H1 (cell line): ENCODE measurements around the gene MIER1. TPM values are rescaled to one million over a fixed set of nuclear protein-coding genes. Genes with fewer than 3 reads are reported as not detected.

Experiments used
- BRCA1 ChIP-seq: IDR thresholded peaks from 2 replicates; pipeline ENCODE4 v1.6.1; 2012; ENCODE audit warnings: low read depth, low read length, improper control_type of control experiment
- FOSL1 ChIP-seq: IDR thresholded peaks from 2 replicates; pipeline ENCODE4 v1.6.1; 2011; ENCODE audit warnings: mild to moderate bottlenecking, low read depth, low read length, moderate library complexity; ENCODE audit not compliant: insufficient read depth
- JUN ChIP-seq: IDR thresholded peaks from 2 replicates; pipeline ENCODE4 v1.6.1; 2011; ENCODE audit warnings: low read depth, mild to moderate bottlenecking, improper control_type of control experiment, low read length
- JUND ChIP-seq: IDR thresholded peaks from 2 replicates; pipeline ENCODE4 v1.6.1; 2011; ENCODE audit warnings: mild to moderate bottlenecking, improper control_type of control experiment, low read length
- MAFK ChIP-seq: IDR thresholded peaks from 2 replicates; pipeline ENCODE4 v1.6.1; 2012; ENCODE audit warnings: low read depth, mild to moderate bottlenecking, improper control_type of control experiment, low read length
- PHF8 ChIP-seq: fragments of 200-600 bp; sonication (generic); conservative IDR thresholded peaks from 2 replicates; pipeline ENCODE4 v1.7.1; 2012; ENCODE audit warnings: low read depth, mild to moderate bottlenecking, inconsistent platforms, low read length, moderate library complexity
- SP1 ChIP-seq: IDR thresholded peaks from 2 replicates; pipeline ENCODE4 v1.6.1; 2011; ENCODE audit warnings: low read depth, low read length
- polyA plus RNA-seq, 7 experiments: library from polyadenylated mRNA; depleted of rRNA in 3 of 7; stranded (reverse) in 5 of 7; unstranded in 2 of 7; fragments of >200 nt in 5 of 7; fragments of 200-250 nt in 2 of 7; gene quantifications; 1 replicate in 5 of 7; 2 replicates in 1 of 7; 4 replicates in 1 of 7; pipeline versions ENCODE4 v1.2.1 to v1.2.3, GENCODE V29; 2011 to 2013; ENCODE audit warnings: missing spikeins in 2 of 7, mixed read lengths in 2 of 7
- total RNA-seq: library from RNA; stranded (reverse); fragmentation: NEBNext Ultra II Directional; extraction: Animal tissue kit (Norgen Biotek cat#: 25700); gene quantifications from 2 replicates; pipeline ENCODE4 v1.2.1, GENCODE V29; 2021
- TF ChIP-seq, protein P1 (sequence below): fragments of 300-600 bp; sonication (generic); IDR thresholded peaks from 2 replicates; pipeline ENCODE4 v1.7.1; 2012; ENCODE audit warnings: low read length, moderate library complexity, mild to moderate bottlenecking, inconsistent platforms; ENCODE audit not compliant: insufficient replicate concordance
- TF ChIP-seq, protein P2 (sequence below): IDR thresholded peaks from 2 replicates; pipeline ENCODE4 v1.6.1; 2011; ENCODE audit warnings: low read depth, mild to moderate bottlenecking, low read length; ENCODE audit not compliant: insufficient read depth

Gene MIER1
- total and polyA plus RNA-seq, 2 of the 8 experiments (the other 6 are each of a cell fraction or from before 2014, with no cell fraction given) = 5.2 to 33.5 TPM

DNA sequence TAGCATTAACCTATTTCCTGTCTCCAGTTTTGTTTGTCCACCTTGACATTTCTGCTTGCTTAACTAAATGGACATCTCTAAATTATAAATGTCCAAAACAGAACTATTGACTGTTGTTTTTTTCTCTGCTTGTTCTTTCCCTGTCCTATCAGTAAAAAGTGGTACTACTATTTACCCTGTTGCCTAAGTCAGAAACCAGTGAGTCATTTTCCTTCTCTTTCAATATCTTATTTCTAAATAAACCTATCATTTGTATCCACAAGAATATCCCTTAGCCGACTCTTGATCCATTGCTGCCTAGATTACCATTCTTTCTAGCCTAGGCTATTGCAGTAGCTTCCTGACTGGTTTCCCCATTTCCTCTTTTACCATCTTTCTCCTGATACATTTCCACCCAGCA is 22.5 kb downstream of the MIER1 start (continued):
- TF ChIP-seq, protein P1, sequence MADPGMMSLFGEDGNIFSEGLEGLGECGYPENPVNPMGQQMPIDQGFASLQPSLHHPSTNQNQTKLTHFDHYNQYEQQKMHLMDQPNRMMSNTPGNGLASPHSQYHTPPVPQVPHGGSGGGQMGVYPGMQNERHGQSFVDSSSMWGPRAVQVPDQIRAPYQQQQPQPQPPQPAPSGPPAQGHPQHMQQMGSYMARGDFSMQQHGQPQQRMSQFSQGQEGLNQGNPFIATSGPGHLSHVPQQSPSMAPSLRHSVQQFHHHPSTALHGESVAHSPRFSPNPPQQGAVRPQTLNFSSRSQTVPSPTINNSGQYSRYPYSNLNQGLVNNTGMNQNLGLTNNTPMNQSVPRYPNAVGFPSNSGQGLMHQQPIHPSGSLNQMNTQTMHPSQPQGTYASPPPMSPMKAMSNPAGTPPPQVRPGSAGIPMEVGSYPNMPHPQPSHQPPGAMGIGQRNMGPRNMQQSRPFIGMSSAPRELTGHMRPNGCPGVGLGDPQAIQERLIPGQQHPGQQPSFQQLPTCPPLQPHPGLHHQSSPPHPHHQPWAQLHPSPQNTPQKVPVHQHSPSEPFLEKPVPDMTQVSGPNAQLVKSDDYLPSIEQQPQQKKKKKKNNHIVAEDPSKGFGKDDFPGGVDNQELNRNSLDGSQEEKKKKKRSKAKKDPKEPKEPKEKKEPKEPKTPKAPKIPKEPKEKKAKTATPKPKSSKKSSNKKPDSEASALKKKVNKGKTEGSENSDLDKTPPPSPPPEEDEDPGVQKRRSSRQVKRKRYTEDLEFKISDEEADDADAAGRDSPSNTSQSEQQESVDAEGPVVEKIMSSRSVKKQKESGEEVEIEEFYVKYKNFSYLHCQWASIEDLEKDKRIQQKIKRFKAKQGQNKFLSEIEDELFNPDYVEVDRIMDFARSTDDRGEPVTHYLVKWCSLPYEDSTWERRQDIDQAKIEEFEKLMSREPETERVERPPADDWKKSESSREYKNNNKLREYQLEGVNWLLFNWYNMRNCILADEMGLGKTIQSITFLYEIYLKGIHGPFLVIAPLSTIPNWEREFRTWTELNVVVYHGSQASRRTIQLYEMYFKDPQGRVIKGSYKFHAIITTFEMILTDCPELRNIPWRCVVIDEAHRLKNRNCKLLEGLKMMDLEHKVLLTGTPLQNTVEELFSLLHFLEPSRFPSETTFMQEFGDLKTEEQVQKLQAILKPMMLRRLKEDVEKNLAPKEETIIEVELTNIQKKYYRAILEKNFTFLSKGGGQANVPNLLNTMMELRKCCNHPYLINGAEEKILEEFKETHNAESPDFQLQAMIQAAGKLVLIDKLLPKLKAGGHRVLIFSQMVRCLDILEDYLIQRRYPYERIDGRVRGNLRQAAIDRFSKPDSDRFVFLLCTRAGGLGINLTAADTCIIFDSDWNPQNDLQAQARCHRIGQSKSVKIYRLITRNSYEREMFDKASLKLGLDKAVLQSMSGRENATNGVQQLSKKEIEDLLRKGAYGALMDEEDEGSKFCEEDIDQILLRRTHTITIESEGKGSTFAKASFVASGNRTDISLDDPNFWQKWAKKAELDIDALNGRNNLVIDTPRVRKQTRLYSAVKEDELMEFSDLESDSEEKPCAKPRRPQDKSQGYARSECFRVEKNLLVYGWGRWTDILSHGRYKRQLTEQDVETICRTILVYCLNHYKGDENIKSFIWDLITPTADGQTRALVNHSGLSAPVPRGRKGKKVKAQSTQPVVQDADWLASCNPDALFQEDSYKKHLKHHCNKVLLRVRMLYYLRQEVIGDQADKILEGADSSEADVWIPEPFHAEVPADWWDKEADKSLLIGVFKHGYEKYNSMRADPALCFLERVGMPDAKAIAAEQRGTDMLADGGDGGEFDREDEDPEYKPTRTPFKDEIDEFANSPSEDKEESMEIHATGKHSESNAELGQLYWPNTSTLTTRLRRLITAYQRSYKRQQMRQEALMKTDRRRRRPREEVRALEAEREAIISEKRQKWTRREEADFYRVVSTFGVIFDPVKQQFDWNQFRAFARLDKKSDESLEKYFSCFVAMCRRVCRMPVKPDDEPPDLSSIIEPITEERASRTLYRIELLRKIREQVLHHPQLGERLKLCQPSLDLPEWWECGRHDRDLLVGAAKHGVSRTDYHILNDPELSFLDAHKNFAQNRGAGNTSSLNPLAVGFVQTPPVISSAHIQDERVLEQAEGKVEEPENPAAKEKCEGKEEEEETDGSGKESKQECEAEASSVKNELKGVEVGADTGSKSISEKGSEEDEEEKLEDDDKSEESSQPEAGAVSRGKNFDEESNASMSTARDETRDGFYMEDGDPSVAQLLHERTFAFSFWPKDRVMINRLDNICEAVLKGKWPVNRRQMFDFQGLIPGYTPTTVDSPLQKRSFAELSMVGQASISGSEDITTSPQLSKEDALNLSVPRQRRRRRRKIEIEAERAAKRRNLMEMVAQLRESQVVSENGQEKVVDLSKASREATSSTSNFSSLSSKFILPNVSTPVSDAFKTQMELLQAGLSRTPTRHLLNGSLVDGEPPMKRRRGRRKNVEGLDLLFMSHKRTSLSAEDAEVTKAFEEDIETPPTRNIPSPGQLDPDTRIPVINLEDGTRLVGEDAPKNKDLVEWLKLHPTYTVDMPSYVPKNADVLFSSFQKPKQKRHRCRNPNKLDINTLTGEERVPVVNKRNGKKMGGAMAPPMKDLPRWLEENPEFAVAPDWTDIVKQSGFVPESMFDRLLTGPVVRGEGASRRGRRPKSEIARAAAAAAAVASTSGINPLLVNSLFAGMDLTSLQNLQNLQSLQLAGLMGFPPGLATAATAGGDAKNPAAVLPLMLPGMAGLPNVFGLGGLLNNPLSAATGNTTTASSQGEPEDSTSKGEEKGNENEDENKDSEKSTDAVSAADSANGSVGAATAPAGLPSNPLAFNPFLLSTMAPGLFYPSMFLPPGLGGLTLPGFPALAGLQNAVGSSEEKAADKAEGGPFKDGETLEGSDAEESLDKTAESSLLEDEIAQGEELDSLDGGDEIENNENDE = no peak
- TF ChIP-seq FOSL1 = no peak
- TF ChIP-seq BRCA1 = no peak
- TF ChIP-seq JUN = no peak
- no peak for TF ChIP-seq SP1
- TF ChIP-seq PHF8 = no peak
- TF ChIP-seq, protein P2, sequence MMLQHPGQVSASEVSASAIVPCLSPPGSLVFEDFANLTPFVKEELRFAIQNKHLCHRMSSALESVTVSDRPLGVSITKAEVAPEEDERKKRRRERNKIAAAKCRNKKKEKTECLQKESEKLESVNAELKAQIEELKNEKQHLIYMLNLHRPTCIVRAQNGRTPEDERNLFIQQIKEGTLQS = no peak
- TF ChIP-seq JUND = no peak
- TF ChIP-seq MAFK = no peak
